HFF-Myc (cell line): ENCODE measurements around the gene FIGN.

ENCODE experiments used
- DNase-seq: peaks from one replicate; pipeline ENCODE4 v3.0.0-alpha.2; 2011; ENCODE audit warnings: low read depth; ENCODE audit errors: extremely low read depth
- H3K4me3 ChIP-seq: replicated peaks from 2 replicates; pipeline ENCODE4 v1.5.1; 2011; ENCODE audit warnings: low read depth, mild to moderate bottlenecking, control low read depth, low read length
- TF ChIP-seq, protein P1 (sequence below): IDR thresholded peaks from 2 replicates; pipeline ENCODE4 v1.5.1; 2012; ENCODE audit warnings: mild to moderate bottlenecking, low read depth, low read length, control low read depth; ENCODE audit errors: missing control alignments

Gene FIGN

GRCh38 chr2:163633291-163633690 is 102.5 kb downstream of the FIGN start:
- TF ChIP-seq, protein P1, sequence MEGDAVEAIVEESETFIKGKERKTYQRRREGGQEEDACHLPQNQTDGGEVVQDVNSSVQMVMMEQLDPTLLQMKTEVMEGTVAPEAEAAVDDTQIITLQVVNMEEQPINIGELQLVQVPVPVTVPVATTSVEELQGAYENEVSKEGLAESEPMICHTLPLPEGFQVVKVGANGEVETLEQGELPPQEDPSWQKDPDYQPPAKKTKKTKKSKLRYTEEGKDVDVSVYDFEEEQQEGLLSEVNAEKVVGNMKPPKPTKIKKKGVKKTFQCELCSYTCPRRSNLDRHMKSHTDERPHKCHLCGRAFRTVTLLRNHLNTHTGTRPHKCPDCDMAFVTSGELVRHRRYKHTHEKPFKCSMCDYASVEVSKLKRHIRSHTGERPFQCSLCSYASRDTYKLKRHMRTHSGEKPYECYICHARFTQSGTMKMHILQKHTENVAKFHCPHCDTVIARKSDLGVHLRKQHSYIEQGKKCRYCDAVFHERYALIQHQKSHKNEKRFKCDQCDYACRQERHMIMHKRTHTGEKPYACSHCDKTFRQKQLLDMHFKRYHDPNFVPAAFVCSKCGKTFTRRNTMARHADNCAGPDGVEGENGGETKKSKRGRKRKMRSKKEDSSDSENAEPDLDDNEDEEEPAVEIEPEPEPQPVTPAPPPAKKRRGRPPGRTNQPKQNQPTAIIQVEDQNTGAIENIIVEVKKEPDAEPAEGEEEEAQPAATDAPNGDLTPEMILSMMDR = no peak
- no peak overlapping the region for H3K4me3 ChIP-seq
- no peak for DNase-seq

GRCh38 chr2:163630836-163631235 is 105.0 kb downstream of the FIGN start:
- no peak overlapping the region for H3K4me3 ChIP-seq
- no peak for DNase-seq
- TF ChIP-seq, protein P1 = no peak

DNA sequence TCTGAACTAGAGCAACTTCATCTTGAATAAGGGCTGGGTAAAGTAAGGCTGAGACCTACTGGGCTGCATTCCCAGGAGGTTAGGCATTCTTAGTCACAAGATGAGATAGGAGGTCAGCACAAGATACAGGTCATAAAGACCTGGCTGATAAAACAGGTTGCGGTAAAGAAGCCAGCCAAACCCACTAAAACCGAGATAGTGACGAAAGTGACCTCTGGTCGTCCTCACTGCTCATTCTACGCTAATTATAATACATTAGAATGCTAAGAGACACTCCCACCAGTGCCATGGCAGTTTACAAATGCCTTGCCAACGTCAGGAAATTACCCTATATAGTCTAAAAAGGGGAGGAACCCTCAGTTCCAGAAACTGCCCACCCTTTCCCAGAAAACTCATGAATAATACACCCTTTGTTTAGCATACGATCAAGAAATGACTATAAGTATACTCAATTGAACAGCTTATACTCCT is 109.1 kb downstream of the FIGN start:
- TF ChIP-seq, protein P1 = no peak
- no peak overlapping the region for H3K4me3 ChIP-seq

DNA sequence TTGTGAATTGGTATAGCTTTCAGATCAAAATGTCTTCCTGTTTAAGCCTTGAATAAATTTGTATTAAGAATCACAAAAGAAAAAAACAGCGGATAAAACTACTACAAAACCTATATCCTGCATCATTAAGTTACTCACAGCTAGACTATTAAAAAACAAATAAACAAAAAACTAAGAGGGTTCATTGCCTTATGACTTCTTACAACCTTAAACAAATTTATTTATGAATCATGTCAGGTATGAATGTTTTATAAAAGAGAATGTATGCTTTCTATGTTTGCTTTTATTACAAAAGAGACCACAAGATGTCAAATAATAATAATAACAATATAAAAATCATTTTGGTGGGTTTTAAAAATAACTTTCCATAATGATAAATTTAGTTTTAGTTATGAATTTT is 109.6 kb downstream of the FIGN start:
- TF ChIP-seq, protein P1 = no peak

More for the DNA sequence above, 109.1 kb downstream of the FIGN start:
- no peak for DNase-seq

DNA sequence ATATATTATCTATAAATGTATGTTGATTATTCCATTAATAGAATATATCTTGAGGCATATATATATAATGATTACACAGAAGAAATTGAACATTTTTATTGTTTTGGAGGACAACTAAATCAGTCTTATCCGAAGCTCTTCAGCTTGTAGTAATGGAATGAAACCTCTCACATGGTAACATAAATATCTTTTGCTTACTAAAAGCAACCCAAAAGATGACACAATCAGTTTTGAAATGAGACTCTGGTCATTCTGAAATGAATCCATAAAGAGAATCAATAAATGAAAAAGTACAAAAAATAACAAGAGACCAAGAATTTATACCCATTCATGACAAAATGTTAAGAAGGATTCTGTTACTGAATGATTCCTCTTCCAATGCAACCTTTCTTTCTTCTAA is 110.2 kb downstream of the FIGN start:
- no peak overlapping the region for H3K4me3 ChIP-seq
- no peak for DNase-seq
- TF ChIP-seq, protein P1 = no peak

More for the DNA sequence above, 109.6 kb downstream of the FIGN start:
- no peak overlapping the region for H3K4me3 ChIP-seq
- DNase-seq = no peak

GRCh38 chr2:163621445-163622004 is 114.3 kb downstream of the FIGN start:
- no peak for DNase-seq
- TF ChIP-seq, protein P1 = no peak
- no peak overlapping the region for H3K4me3 ChIP-seq

DNA sequence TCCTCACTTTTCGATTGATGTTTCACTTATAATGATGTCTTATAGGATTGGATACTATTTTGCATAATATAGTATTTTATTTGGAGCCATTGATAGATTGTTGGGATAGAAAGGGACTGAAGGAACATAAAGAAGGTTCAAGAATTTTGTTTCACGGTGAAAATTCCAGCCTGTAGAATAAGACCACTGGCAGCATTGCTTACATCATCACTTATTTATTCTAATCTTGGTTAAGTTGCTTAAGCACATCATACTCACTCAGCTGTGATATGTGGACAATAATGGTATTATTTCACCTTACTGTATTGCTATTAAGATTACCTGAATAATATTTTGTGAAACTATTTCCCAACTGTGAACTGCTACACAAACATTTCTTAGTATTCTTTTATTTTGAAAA is 118.3 kb downstream of the FIGN start:
- no peak overlapping the region for H3K4me3 ChIP-seq
- TF ChIP-seq, protein P1 = no peak
- no peak for DNase-seq
